Activated T-cell treated with anti-CD3 and anti-CD28 coated beads, Interleukin-2, amount 50 U/mL, for 4 hours (primary cell): ENCODE results near the gene OLFM2. TPM values are rescaled to one million over a fixed set of nuclear protein-coding genes. Genes with fewer than 3 reads are reported as not detected.

Experiments used
- ATAC-seq, 2 donors: fragments of 200-7000 bp; cut with Tn5 transposase; one replicate each; pipeline ENCODE4 v1.10.0; 2021
- DNase-seq: peaks from one replicate; pipeline ENCODE4 v3.0.0-alpha.2; 2020
- H3K27me3 Mint-ChIP-seq: one replicate; pipeline ENCODE4 v1.8.0; 2021; ENCODE audit warnings: low read depth, mixed read lengths
- H3K36me3 Mint-ChIP-seq: one replicate; pipeline ENCODE4 v1.8.0; 2022; ENCODE audit warnings: mixed read lengths; ENCODE audit not compliant: insufficient read depth
- H3K4me1 Mint-ChIP-seq: one replicate; pipeline ENCODE4 v1.8.0; 2021; ENCODE audit warnings: low read depth, mixed read lengths
- H3K4me3 Mint-ChIP-seq: one replicate; pipeline ENCODE4 v1.8.0; 2021; ENCODE audit warnings: mild to moderate bottlenecking, moderate library complexity, mixed read lengths
- H3K9me3 Mint-ChIP-seq: one replicate; pipeline ENCODE4 v1.8.0; 2021; ENCODE audit warnings: mixed read lengths
- total RNA-seq, 3 donors: library from RNA; stranded (reverse); gene quantifications; one replicate each; pipeline ENCODE4 v1.2.1, GENCODE V29; 2021

OLFM2 gene
- under 1 TPM; 0.11 to 0.56 (median 0.24) TPM for total RNA-seq

DNA sequence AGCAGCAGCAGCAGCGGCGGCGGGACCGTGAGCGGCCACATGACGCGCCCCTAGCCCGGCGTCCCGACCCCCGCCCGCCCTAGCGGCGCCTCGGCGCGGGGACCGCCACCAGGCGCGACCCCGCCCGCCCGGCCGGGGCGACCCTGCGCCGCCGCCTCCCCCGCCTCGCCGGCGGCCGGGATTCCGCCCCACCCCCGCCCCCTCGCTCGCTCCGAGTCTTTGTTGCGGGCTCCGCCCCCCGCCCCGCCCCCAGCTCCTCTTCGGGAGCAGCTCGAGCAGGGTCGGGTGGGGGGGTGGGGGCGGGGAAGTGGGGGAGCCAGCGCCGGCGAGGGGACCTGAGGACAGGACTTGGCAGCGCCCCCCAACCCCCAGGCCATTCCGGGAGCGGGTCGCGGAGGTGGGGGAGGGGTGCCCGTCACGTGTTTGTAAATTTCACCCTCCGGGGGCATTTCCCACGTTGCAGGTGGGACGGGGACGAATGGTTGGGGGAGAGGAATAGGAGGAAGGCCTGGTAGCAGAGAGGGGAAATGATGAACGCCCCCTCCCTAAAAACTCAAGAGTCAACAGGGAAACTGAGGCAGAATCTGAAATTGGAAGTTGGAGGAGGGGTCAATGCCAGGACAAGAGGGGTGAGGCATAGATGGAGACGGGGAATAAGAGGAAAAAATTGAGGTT is at the start of gene OLFM2:
Gene OLFM2, minus strand, starts transcription at position 190 of the 675 bp plus-strand sequence. Its CDS starts 149 bp downstream, at position 41.
- ATAC-seq = peak in 1 of 2 donors; percentile 15
- peak within 1 kb of the TSS; percentile 70 for H3K4me3 Mint-ChIP-seq
- H3K36me3 Mint-ChIP-seq = no peaks in the 10 kb centered on the region
- H3K9me3 Mint-ChIP-seq = peaks cover 7% of the 10 kb centered on the region
- DNase-seq = peak; percentile 27
- peaks cover 20% of the 10 kb centered on the region for H3K4me1 Mint-ChIP-seq
- peaks cover 61% of the 10 kb centered on the region for H3K27me3 Mint-ChIP-seq

GRCh38 chr19:9981406-9982260 is 45.3 kb upstream of the OLFM2 start:
- Mint-ChIP-seq H3K4me1 (no peaks in the 10 kb centered on the region), H3K4me3 (no peak overlapping the region), H3K36me3 (no peaks in the 10 kb centered on the region), H3K27me3 (peaks cover 16% of the 10 kb centered on the region), H3K9me3 (no peaks in the 10 kb centered on the region)
- no peak for ATAC-seq
- no peak for DNase-seq

DNA sequence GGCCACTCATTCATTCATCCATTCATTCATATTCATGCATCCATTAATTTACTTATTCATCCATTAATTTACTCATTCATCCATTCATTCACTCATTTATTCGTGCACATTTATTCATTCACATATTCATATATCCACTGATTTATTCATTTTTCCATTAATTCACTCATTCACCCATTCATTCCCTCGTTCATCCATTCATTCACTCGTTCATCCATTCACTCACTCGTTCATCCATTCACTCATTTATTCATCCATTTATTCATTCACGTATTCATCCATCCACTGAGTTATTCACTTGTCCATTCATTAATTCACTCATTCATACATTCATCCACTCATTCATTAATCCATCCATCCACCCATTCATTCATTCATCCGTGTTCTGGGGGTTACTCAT is 35.8 kb upstream of the OLFM2 start:
- ATAC-seq = no peak
- no peak overlapping the region for H3K4me3 Mint-ChIP-seq
- DNase-seq = no peak
- H3K27me3 Mint-ChIP-seq = peaks cover 18% of the 10 kb centered on the region
- H3K4me1 Mint-ChIP-seq = peaks cover 4% of the 10 kb centered on the region
- H3K36me3 Mint-ChIP-seq = no peaks in the 10 kb centered on the region
- no peaks in the 10 kb centered on the region for H3K9me3 Mint-ChIP-seq

GRCh38 chr19:9971166-9971897 is 35.0 kb upstream of the OLFM2 start:
- ATAC-seq (no peak), DNase-seq (no peak)
- H3K36me3 Mint-ChIP-seq = no peaks in the 10 kb centered on the region
- no peaks in the 10 kb centered on the region for H3K9me3 Mint-ChIP-seq
- peaks cover 22% of the 10 kb centered on the region for H3K27me3 Mint-ChIP-seq
- H3K4me1 Mint-ChIP-seq = peaks cover 7% of the 10 kb centered on the region
- no peak overlapping the region for H3K4me3 Mint-ChIP-seq

- ATAC-seq = no peak
- H3K4me1 Mint-ChIP-seq = peaks cover 7% of the 10 kb centered on the region
- H3K9me3 Mint-ChIP-seq = no peaks in the 10 kb centered on the region
- H3K4me3 Mint-ChIP-seq = no peak overlapping the region
- no peaks in the 10 kb centered on the region for H3K36me3 Mint-ChIP-seq
- peaks cover 29% of the 10 kb centered on the region for H3K27me3 Mint-ChIP-seq
- no peak for DNase-seq
Measured at GRCh38 chr19:9970481-9970880, 34.2 kb upstream of the OLFM2 start.

DNA sequence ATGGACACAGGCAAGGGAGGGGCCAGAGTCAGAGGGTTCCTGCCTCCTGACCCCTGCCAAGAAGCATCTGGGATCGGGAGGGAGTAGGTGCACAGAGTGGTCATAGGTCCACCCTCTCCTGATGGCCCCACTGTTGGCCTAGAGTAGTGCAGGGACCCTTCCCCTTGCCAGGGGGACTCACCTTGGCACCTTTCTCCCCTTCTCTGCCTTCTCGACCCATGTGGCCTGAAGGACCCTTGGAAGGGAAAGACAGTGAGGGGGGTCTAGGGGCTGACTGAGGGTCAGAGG is 33.3 kb upstream of the OLFM2 start:
- Mint-ChIP-seq H3K36me3 (no peaks in the 10 kb centered on the region), H3K9me3 (no peaks in the 10 kb centered on the region), H3K4me1 (peaks cover 7% of the 10 kb centered on the region), H3K27me3 (peaks cover 33% of the 10 kb centered on the region), H3K4me3 (no peak overlapping the region)
- no peak for ATAC-seq
- no peak for DNase-seq

DNA sequence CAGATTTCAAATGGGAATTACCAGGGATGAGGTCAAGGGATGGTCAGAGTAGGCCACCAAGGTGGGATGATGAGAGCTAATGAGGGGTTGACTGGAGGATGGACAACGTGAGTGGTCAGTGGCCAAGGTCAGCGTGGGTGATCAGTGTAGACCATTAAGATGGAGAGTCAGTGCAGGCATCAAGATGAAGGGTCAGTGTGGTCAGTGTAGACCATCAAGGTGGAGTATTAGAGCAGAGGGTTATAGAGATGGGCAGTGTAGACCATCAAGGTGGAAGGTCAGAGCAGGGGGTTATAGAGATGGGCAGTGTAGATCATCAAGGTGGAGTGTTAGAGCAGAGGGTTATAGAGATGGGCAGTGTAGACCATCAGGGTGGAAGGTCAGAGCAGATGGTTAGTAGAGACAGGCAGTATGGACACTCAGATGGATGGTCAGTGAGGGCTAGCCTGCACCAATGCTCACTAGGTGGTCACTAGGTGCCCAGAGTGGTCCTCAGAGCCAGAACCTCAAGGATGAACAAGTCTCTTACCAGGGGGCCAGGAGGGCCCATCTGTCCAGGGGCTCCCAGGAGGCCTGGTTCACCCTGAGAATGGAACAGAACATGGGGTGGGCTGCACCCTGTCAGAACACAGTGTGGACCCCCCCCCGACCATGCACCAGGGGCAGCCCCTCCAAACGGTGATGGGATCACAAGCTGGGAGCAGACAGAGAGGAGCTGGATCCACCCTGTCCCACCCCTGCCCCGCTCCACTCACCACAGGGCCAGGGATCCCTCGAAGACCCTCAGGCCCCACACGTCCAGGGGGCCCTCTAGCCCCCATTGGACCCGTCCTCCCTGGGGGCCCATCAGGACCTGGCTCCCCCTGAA is 32.7 kb upstream of the OLFM2 start:
- Mint-ChIP-seq H3K4me3 (no peak overlapping the region), H3K4me1 (peaks cover 7% of the 10 kb centered on the region), H3K27me3 (peaks cover 33% of the 10 kb centered on the region), H3K36me3 (no peaks in the 10 kb centered on the region), H3K9me3 (no peaks in the 10 kb centered on the region)
- DNase-seq (no peak), ATAC-seq (no peak)

GRCh38 chr19:9967326-9967725 is 31.0 kb upstream of the OLFM2 start:
- no peaks in the 10 kb centered on the region for H3K9me3 Mint-ChIP-seq
- ATAC-seq (no peak), DNase-seq (no peak)
- H3K4me3 Mint-ChIP-seq = no peak overlapping the region
- no peaks in the 10 kb centered on the region for H3K36me3 Mint-ChIP-seq
- peaks cover 7% of the 10 kb centered on the region for H3K4me1 Mint-ChIP-seq
- H3K27me3 Mint-ChIP-seq = peaks cover 43% of the 10 kb centered on the region

DNA sequence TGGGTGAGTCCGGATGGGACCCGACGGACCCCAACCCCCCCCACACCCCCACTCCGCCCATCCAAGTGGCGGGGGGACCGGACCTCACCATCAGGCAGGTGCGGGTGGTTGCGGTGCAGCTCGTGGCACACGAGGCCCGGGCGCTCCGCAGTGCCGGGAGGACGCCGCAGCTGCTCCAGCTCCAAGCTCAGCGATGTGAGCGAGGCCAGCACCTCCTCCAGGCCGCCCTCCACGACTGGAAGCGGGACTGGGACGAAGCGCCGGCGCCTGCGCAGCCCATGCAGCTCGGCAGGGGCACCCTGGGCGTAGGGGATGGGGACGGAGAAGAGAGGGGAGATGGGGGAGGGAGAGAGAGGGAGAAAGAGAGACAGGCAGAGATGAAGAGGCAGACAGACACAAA is 30.1 kb upstream of the OLFM2 start:
- Mint-ChIP-seq H3K9me3 (no peaks in the 10 kb centered on the region), H3K4me3 (no peak overlapping the region), H3K4me1 (peaks cover 4% of the 10 kb centered on the region), H3K36me3 (no peaks in the 10 kb centered on the region), H3K27me3 (peaks cover 45% of the 10 kb centered on the region)
- peak in 1 of 2 donors; percentile 10 for ATAC-seq
- no peak for DNase-seq

GRCh38 chr19:9966024-9966423 is 29.7 kb upstream of the OLFM2 start:
- no peak for ATAC-seq
- Mint-ChIP-seq H3K27me3 (peaks cover 46% of the 10 kb centered on the region), H3K9me3 (no peaks in the 10 kb centered on the region), H3K4me1 (peaks cover 2% of the 10 kb centered on the region), H3K4me3 (no peak overlapping the region), H3K36me3 (no peaks in the 10 kb centered on the region)
- DNase-seq = no peak

DNA sequence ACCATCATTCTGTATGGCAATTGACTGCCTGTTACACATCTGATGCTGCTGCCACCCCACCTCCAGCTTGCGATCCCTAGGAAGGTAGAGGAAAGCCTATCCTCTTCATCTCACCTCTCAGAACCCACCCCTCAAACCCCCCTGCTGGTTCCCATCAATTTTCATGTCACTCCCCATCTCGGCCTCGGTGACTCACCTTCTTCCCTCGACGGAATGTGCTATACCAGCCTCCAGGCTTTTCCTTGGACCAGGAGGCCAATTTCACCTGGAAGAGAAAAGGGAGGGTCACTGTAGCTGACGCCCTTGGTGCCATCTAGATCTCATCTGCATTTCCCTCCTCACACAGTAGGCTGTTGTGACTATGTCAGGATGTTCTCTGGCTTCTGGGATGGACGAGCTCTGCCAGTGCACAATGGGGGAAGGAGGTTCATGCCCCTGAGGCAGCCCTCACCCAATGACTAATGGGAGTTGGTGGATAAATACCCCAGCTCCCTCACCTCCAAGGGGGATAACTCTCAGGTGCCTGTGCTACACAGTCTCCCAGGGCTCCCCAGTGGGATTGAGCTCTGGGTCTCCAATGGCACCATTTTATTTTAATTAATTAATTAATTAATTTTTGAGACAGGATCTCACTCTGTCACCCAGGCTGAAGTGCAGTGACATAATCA is 26.4 kb upstream of the OLFM2 start:
- no peak overlapping the region for H3K4me3 Mint-ChIP-seq
- peaks cover 2% of the 10 kb centered on the region for H3K4me1 Mint-ChIP-seq
- no peaks in the 10 kb centered on the region for H3K36me3 Mint-ChIP-seq
- H3K9me3 Mint-ChIP-seq = no peaks in the 10 kb centered on the region
- ATAC-seq = no peak
- DNase-seq = no peak
- peaks cover 37% of the 10 kb centered on the region for H3K27me3 Mint-ChIP-seq

GRCh38 chr19:9961103-9961502 is 24.8 kb upstream of the OLFM2 start:
- no peak overlapping the region for H3K4me3 Mint-ChIP-seq
- no peak for DNase-seq
- H3K9me3 Mint-ChIP-seq = no peaks in the 10 kb centered on the region
- H3K27me3 Mint-ChIP-seq = peaks cover 34% of the 10 kb centered on the region
- no peaks in the 10 kb centered on the region for H3K4me1 Mint-ChIP-seq
- no peaks in the 10 kb centered on the region for H3K36me3 Mint-ChIP-seq
- no peak for ATAC-seq

DNA sequence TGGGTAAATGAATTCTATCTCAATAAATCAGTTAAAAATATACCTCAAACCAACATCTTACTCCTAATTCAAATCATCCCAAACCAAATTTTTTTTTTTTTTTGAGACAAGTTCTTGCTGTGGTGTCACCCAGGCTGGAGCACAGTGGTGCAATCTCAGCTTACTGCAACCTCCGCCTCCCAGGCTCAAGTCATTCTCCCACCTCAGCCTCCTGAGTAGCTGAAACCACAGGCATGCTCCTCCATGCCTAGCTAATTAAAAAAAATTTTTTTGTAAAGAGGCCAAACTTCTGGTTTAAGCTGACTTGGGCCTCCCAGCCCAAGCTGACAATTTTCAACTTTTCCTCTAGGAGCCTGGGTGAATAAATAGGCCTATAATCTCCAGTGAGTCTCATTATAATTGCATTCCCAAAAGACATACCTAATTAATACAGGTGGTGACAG is 22.1 kb upstream of the OLFM2 start:
- Mint-ChIP-seq H3K4me3 (no peak overlapping the region), H3K27me3 (peaks cover 20% of the 10 kb centered on the region), H3K4me1 (no peaks in the 10 kb centered on the region), H3K9me3 (no peaks in the 10 kb centered on the region), H3K36me3 (no peaks in the 10 kb centered on the region)
- DNase-seq = no peak
- ATAC-seq = no peak
